Breast epithelium (tissue), 4 donors: ENCODE data around the gene RBM27. TPM values are rescaled to one million over a fixed set of nuclear protein-coding genes. Genes with fewer than 3 reads are reported as not detected.

Source experiments
- DNase-seq, 2 donors: peaks; one replicate each; pipeline ENCODE4 v3.0.0-alpha.2; 2019; ENCODE audit warnings: low spot score in 2 of 2
- H3K27ac ChIP-seq, 2 donors: fragments of 200-600 bp; sonication (generic) in 1 of 2; one replicate each; pipeline ENCODE4 v1.5.1; 2016 to 2019; ENCODE audit warnings: mild to moderate bottlenecking in 1 of 2
- H3K27me3 ChIP-seq, 2 donors: fragments of 200-600 bp; sonication (generic) in 1 of 2; one replicate each; pipeline versions ENCODE4 v1.5.1 to v1.6.0; 2017 to 2019; ENCODE audit warnings: control low read depth in 1 of 2, mild to moderate bottlenecking in 1 of 2
- H3K36me3 ChIP-seq: fragments of 200-600 bp; one replicate; pipeline ENCODE4 v1.5.1; 2019
- H3K4me1 ChIP-seq, 2 donors: fragments of 200-600 bp; sonication (generic); one replicate each; pipeline ENCODE4 v1.5.1; 2016 to 2019; ENCODE audit warnings: control low read depth in 1 of 2
- H3K4me3 ChIP-seq, 3 donors: fragments of 200-600 bp; sonication (generic); 1 replicate in 2 of 3; 2 replicates in 1 of 3; pipeline ENCODE4 v1.5.1; 2016 to 2019; ENCODE audit warnings: mild to moderate bottlenecking in 3 of 3, moderate library complexity in 2 of 3
- H3K9me3 ChIP-seq, 2 donors: fragments of 200-600 bp; sonication (generic) in 1 of 2; one replicate each; pipeline ENCODE4 v1.5.1; 2016 to 2019; ENCODE audit warnings: control low read depth in 1 of 2
- POLR2A ChIP-seq: fragments of 450-650 bp; IDR thresholded peaks from one replicate; pipeline ENCODE4 v1.6.1; 2016; ENCODE audit warnings: antibody characterized with exemption, mild to moderate bottlenecking, moderate library complexity
- POLR2AphosphoS5 ChIP-seq, 3 donors: sonication (generic); formaldehyde crosslinking; IDR thresholded peaks; one replicate each; pipeline ENCODE4 v1.6.1; 2017; ENCODE audit warnings: antibody characterized with exemption in 3 of 3
- intact Hi-C: fragments of 100-400 bp; cut with DNase I; formaldehyde crosslinking; loops from one replicate; pipeline ENCODE4 v1.15.1; 2023; ENCODE audit warnings: low total_unique reads
- total RNA-seq, 3 donors: library from RNA; depleted of rRNA; stranded (reverse); fragments of >200 nt; gene quantifications; one replicate each; pipeline ENCODE4 v1.1.0, GENCODE V29; 2016
- TF ChIP-seq, protein P1 (sequence below), 3 donors: fragments of 450-650 bp; IDR thresholded peaks; one replicate each; pipeline ENCODE4 v1.5.1; 2016 to 2017; ENCODE audit warnings: antibody characterized with exemption in 3 of 3, mild to moderate bottlenecking in 3 of 3, moderate library complexity in 3 of 3

The RBM27 gene
- total RNA-seq = 10 to 100 TPM; 20.6 to 32.3 (median 31.8) TPM

- TF ChIP-seq POLR2AphosphoS5 (IDR thresholded peaks at IDR 0.05) (peak; percentile 59 to 83 (median 81)), POLR2A (peak; percentile 46)
- TF ChIP-seq, protein P1, sequence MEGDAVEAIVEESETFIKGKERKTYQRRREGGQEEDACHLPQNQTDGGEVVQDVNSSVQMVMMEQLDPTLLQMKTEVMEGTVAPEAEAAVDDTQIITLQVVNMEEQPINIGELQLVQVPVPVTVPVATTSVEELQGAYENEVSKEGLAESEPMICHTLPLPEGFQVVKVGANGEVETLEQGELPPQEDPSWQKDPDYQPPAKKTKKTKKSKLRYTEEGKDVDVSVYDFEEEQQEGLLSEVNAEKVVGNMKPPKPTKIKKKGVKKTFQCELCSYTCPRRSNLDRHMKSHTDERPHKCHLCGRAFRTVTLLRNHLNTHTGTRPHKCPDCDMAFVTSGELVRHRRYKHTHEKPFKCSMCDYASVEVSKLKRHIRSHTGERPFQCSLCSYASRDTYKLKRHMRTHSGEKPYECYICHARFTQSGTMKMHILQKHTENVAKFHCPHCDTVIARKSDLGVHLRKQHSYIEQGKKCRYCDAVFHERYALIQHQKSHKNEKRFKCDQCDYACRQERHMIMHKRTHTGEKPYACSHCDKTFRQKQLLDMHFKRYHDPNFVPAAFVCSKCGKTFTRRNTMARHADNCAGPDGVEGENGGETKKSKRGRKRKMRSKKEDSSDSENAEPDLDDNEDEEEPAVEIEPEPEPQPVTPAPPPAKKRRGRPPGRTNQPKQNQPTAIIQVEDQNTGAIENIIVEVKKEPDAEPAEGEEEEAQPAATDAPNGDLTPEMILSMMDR (IDR thresholded peaks at IDR 0.05) = no peak
- H3K27ac ChIP-seq = peak within 1 kb of the TSS; percentile 90 to 94
- no peaks in the 10 kb centered on the region for H3K9me3 ChIP-seq
- H3K4me1 ChIP-seq = peaks cover 0 to 4% of the 10 kb centered on the region in 2 donors
- no peaks in the 10 kb centered on the region for H3K27me3 ChIP-seq
- H3K36me3 ChIP-seq = no peaks in the 10 kb centered on the region
- intact Hi-C loops = no loop called here
- peak; percentile 96 to 97 for DNase-seq
- peak within 1 kb of the TSS; percentile 72 to 92 (median 87) for H3K4me3 ChIP-seq
Observed at GRCh38 chr5:146203011-146203871, at the start of gene RBM27. Gene RBM27, plus strand, starts transcription at chr5:146203605. Its CDS starts 161 bp downstream, at chr5:146203766.

GRCh38 chr5:146158255-146158654 is 45.1 kb upstream of the RBM27 start:
- no peaks in the 10 kb centered on the region for H3K9me3 ChIP-seq
- no peaks in the 10 kb centered on the region for H3K27me3 ChIP-seq
- intact Hi-C loops = no loop called here
- no peak overlapping the region for H3K27ac ChIP-seq
- no peaks in the 10 kb centered on the region for H3K4me1 ChIP-seq
- peaks cover 14% of the 10 kb centered on the region for H3K36me3 ChIP-seq
- TF ChIP-seq POLR2A (no peak), POLR2AphosphoS5 (IDR thresholded peaks at IDR 0.05) (no peak)
- TF ChIP-seq, protein P1 (IDR thresholded peaks at IDR 0.05) = no peak
- DNase-seq = no peak
- H3K4me3 ChIP-seq = no peak overlapping the region

- Histone ChIP-seq H3K4me1 (no peaks in the 10 kb centered on the region), H3K9me3 (no peaks in the 10 kb centered on the region), H3K27me3 (no peaks in the 10 kb centered on the region), H3K27ac (no peak overlapping the region), H3K36me3 (peaks cover 12% of the 10 kb centered on the region), H3K4me3 (no peak overlapping the region)
- no peak for DNase-seq
- intact Hi-C loops = no loop called here
- TF ChIP-seq POLR2A (no peak), POLR2AphosphoS5 (IDR thresholded peaks at IDR 0.05) (no peak)
- TF ChIP-seq, protein P1 (IDR thresholded peaks at IDR 0.05) = no peak
Observed at GRCh38 chr5:146164382-146164781, 39.0 kb upstream of the RBM27 start.

GRCh38 chr5:146165460-146165859 is 37.9 kb upstream of the RBM27 start:
- Histone ChIP-seq H3K4me1 (no peaks in the 10 kb centered on the region), H3K4me3 (no peak overlapping the region), H3K27ac (no peak overlapping the region), H3K9me3 (no peaks in the 10 kb centered on the region), H3K27me3 (no peaks in the 10 kb centered on the region), H3K36me3 (peaks cover 10% of the 10 kb centered on the region)
- DNase-seq = no peak
- TF ChIP-seq POLR2A = no peak
- no peak for TF ChIP-seq POLR2AphosphoS5 (IDR thresholded peaks at IDR 0.05)
- TF ChIP-seq, protein P1 (IDR thresholded peaks at IDR 0.05) = no peak
- intact Hi-C loops = no loop called here

DNA sequence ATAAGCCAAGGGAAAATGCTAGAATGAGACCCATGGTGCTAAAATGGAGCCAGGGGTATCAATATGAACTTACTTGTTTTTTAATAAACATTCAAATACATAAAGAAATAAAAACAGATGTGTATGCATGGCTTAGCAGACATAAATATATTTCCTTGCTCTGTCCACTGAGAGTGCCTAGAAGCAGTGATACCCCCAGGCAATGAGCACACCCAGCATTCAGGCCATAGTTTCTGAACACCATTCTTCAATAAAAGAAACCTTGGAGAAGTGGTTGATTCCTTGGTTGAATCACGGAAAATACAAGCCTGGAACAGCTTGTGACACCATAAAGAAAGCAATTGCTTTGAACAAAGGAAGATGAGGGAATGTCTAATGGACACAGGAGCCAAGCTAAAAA is 37.5 kb upstream of the RBM27 start:
- Histone ChIP-seq H3K36me3 (peaks cover 10% of the 10 kb centered on the region), H3K4me3 (no peak overlapping the region), H3K4me1 (no peaks in the 10 kb centered on the region), H3K27me3 (no peaks in the 10 kb centered on the region), H3K9me3 (no peaks in the 10 kb centered on the region), H3K27ac (no peak overlapping the region)
- DNase-seq = no peak
- intact Hi-C loops = no loop called here
- no peak for TF ChIP-seq POLR2A
